Measurements from ENCODE around the gene APRT. TPM values are rescaled to one million over a fixed set of nuclear protein-coding genes. Genes with fewer than 3 reads are reported as not detected.

Gene APRT
- total and polyA plus RNA-seq, 9 of the 15 experiments (the other 6 are each of a cell fraction or from before 2014, with no cell fraction given) = 41.7 to 409 (median 146) TPM

- TF ChIP-seq, protein P1, sequence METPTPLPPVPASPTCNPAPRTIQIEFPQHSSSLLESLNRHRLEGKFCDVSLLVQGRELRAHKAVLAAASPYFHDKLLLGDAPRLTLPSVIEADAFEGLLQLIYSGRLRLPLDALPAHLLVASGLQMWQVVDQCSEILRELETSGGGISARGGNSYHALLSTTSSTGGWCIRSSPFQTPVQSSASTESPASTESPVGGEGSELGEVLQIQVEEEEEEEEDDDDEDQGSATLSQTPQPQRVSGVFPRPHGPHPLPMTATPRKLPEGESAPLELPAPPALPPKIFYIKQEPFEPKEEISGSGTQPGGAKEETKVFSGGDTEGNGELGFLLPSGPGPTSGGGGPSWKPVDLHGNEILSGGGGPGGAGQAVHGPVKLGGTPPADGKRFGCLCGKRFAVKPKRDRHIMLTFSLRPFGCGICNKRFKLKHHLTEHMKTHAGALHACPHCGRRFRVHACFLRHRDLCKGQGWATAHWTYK (CRISPR knock-in tag; IDR thresholded peaks at IDR 0.05) = no peak
- TF ChIP-seq FOXJ3 (CRISPR knock-in tag; IDR thresholded peaks at IDR 0.05) (no peak), THRAP3 (IDR thresholded peaks at IDR 0.05; ENCODE audit: borderline replicate concordance) (no peak)
- TF ChIP-seq, protein P2, sequence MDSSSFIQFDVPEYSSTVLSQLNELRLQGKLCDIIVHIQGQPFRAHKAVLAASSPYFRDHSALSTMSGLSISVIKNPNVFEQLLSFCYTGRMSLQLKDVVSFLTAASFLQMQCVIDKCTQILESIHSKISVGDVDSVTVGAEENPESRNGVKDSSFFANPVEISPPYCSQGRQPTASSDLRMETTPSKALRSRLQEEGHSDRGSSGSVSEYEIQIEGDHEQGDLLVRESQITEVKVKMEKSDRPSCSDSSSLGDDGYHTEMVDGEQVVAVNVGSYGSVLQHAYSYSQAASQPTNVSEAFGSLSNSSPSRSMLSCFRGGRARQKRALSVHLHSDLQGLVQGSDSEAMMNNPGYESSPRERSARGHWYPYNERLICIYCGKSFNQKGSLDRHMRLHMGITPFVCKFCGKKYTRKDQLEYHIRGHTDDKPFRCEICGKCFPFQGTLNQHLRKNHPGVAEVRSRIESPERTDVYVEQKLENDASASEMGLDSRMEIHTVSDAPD (CRISPR knock-in tag; IDR thresholded peaks at IDR 0.05) = no peak
Observed at GRCh38 chr16:88838566-88838965, 26.8 kb upstream of the APRT start (continued).

GRCh38 chr16:88837806-88838205, 26.1 kb upstream of the APRT start:
- Histone ChIP-seq H3K79me2 (ENCODE audit: control insufficient read depth, insufficient read depth, low read length) (no peaks in the 10 kb centered on the region), H3K9me3 (replicated peaks; ENCODE audit: control insufficient read depth, insufficient read depth, low read depth, low read length) (no peaks in the 10 kb centered on the region), H3K4me2 (ENCODE audit: insufficient read depth, low read length) (no peak overlapping the region), H3K36me3 (ENCODE audit: control insufficient read depth, insufficient read depth, low read length) (no peaks in the 10 kb centered on the region; the same call in 2 of the 3 replicates), H3K9me1 (ENCODE audit: control insufficient read depth, insufficient read depth, low read length) (no peaks in the 10 kb centered on the region), H3K27ac (ENCODE audit: extremely low read depth, low read depth, low read length) (no peak overlapping the region), H3K4me1 (replicated peaks in 1 of 2; ENCODE audit: control insufficient read depth in 2 of 2, insufficient read depth in 2 of 2, low read length in 2 of 2) (peaks cover 0 to 47% of the 10 kb centered on the region in 2 experiments; a peak in 2 of 5 replicates), H3K4me3 (no peak overlapping the region), H4K20me1 (replicated peaks; ENCODE audit: control insufficient read depth, insufficient read depth, low read length) (no peaks in the 10 kb centered on the region), H3K27me3 (ENCODE audit: control insufficient read depth in 2 of 2, insufficient read depth in 2 of 2, low read length in 2 of 2) (no peaks in the 10 kb centered on the region), H3K9ac (ENCODE audit: insufficient read depth in 1 of 2, low read depth in 2 of 2, low read length in 2 of 2) (no peak overlapping the region), H2AFZ (ENCODE audit: low read depth, low read length) (no peak overlapping the region)
- 81% methylated on average over 18 of the region's 20 CpGs for WGBS (ENCODE audit: insufficient coverage, low coverage, missing lambda C conversion rate)
- BruUV-seq (replicated peaks) = no TSS peak
- POLR2A ChIA-PET = no interaction called here
- FAIRE-seq = no peak
- no peak for ATAC-seq
- CTCF ChIA-PET (ENCODE audit: low intra/inter-chr PET ratio) = no interaction called here
- in situ Hi-C loops (cut with MboI) (no loop called here), intact Hi-C loops (cut with micrococcal nuclease) (no loop called here)
- DNase-seq (ENCODE audit: extremely low read depth in 1 of 4, low spot score in 3 of 4) = no peak
- TF ChIP-seq NR2F6 (CRISPR knock-in tag; IDR thresholded peaks at IDR 0.05) (no peak), PHF20 (IDR thresholded peaks at IDR 0.05; ENCODE audit: partially characterized antibody) (no peak), POLR2AphosphoS5 (IDR thresholded peaks at IDR 0.05; ENCODE audit: control insufficient read depth, insufficient read depth, low read depth, low read length) (no peak), JUND (IDR thresholded peaks at IDR 0.05; ENCODE audit: borderline replicate concordance, low read depth, low read length) (no peak), JUND (tag; IDR thresholded peaks at IDR 0.05; ENCODE audit: borderline replicate concordance, low read depth, low read length) (no peak), EP300 (IDR thresholded peaks at IDR 0.05; ENCODE audit: low read length) (no peak), RBFOX2 (IDR thresholded peaks at IDR 0.05; ENCODE audit: low read depth, low read length) (no peak)
- TF ChIP-seq, protein P3, sequence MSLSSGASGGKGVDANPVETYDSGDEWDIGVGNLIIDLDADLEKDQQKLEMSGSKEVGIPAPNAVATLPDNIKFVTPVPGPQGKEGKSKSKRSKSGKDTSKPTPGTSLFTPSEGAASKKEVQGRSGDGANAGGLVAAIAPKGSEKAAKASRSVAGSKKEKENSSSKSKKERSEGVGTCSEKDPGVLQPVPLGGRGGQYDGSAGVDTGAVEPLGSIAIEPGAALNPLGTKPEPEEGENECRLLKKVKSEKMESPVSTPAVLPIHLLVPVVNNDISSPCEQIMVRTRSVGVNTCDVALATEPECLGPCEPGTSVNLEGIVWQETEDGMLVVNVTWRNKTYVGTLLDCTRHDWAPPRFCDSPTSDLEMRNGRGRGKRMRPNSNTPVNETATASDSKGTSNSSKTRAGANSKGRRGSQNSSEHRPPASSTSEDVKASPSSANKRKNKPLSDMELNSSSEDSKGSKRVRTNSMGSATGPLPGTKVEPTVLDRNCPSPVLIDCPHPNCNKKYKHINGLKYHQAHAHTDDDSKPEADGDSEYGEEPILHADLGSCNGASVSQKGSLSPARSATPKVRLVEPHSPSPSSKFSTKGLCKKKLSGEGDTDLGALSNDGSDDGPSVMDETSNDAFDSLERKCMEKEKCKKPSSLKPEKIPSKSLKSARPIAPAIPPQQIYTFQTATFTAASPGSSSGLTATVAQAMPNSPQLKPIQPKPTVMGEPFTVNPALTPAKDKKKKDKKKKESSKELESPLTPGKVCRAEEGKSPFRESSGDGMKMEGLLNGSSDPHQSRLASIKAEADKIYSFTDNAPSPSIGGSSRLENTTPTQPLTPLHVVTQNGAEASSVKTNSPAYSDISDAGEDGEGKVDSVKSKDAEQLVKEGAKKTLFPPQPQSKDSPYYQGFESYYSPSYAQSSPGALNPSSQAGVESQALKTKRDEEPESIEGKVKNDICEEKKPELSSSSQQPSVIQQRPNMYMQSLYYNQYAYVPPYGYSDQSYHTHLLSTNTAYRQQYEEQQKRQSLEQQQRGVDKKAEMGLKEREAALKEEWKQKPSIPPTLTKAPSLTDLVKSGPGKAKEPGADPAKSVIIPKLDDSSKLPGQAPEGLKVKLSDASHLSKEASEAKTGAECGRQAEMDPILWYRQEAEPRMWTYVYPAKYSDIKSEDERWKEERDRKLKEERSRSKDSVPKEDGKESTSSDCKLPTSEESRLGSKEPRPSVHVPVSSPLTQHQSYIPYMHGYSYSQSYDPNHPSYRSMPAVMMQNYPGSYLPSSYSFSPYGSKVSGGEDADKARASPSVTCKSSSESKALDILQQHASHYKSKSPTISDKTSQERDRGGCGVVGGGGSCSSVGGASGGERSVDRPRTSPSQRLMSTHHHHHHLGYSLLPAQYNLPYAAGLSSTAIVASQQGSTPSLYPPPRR (CRISPR knock-in tag; IDR thresholded peaks at IDR 0.05; ENCODE audit: borderline replicate concordance) = no peak
- TF ChIP-seq, protein P4, sequence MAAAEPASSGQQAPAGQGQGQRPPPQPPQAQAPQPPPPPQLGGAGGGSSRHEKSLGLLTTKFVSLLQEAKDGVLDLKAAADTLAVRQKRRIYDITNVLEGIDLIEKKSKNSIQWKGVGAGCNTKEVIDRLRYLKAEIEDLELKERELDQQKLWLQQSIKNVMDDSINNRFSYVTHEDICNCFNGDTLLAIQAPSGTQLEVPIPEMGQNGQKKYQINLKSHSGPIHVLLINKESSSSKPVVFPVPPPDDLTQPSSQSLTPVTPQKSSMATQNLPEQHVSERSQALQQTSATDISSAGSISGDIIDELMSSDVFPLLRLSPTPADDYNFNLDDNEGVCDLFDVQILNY (CRISPR knock-in tag; IDR thresholded peaks at IDR 0.05) = no peak
